IMR-90 (cell line): Measurements from ENCODE around the gene KCP. TPM values are rescaled to one million over a fixed set of nuclear protein-coding genes. Genes with fewer than 3 reads are reported as not detected.

Source experiments
- ATAC-seq: fragments of 200-7000 bp; cut with Tn5 transposase; 2 replicates; pipeline ENCODE4 v1.9.1; 2020; ENCODE audit warnings: low read depth, mild to moderate bottlenecking, moderate library complexity
- BruUV-seq: library from RNA; stranded (reverse); fragments of 400-500 nt; replicated peaks from 2 replicates; lab custom pipeline; 2021; lab: Mats Ljungman, UMichigan
- CTCF ChIA-PET: fragments of 300-600 bp; formaldehyde crosslinking; extraction: SDS; loops from one replicate; lab custom pipeline; 2021; ENCODE audit warnings: antibody characterized with exemption; lab: Yijun Ruan, JAX
- POLR2A ChIA-PET: fragments of 300-600 bp; sonication (Branson Sonifier 250); formaldehyde crosslinking; loops from one replicate; lab custom pipeline; 2022; ENCODE audit warnings: antibody characterized with exemption; ENCODE audit not compliant: unreplicated experiment; lab: Charles Lee
- DNase-seq: peaks from one replicate; pipeline ENCODE4 v3.0.0; 2013
- H2AFZ ChIP-seq: replicated peaks from 2 replicates; pipeline ENCODE3; 2013; ENCODE audit warnings: low read length, mild to moderate bottlenecking; ENCODE audit not compliant: poor library complexity
- H2AK5ac ChIP-seq: 2 replicates; pipeline ENCODE4 v1.6.1; 2013; ENCODE audit warnings: low read depth, low read length, inconsistent platforms
- H2AK9ac ChIP-seq: replicated peaks from 2 replicates; pipeline ENCODE3; 2013; ENCODE audit warnings: mild to moderate bottlenecking, low read depth, low read length, moderate library complexity; ENCODE audit not compliant: poor library complexity
- H2BK120ac ChIP-seq: 2 replicates; pipeline ENCODE4 v1.6.1; 2013; ENCODE audit warnings: low read depth, low read length, inconsistent platforms
- H2BK15ac ChIP-seq: 3 replicates; pipeline ENCODE4 v1.6.1; 2013; ENCODE audit warnings: low read depth, low read length, inconsistent platforms
- H2BK20ac ChIP-seq: 2 replicates; pipeline ENCODE4 v1.6.1; 2013; ENCODE audit warnings: low read depth, mild to moderate bottlenecking, inconsistent platforms, low read length, moderate library complexity
- H2BK5ac ChIP-seq: 2 replicates; pipeline ENCODE4 v1.6.1; 2013; ENCODE audit warnings: mild to moderate bottlenecking, low read depth, low read length, inconsistent platforms; ENCODE audit not compliant: poor library complexity, severe bottlenecking
- H3K14ac ChIP-seq: replicated peaks from 2 replicates; pipeline ENCODE4 v1.6.1; 2013; ENCODE audit warnings: low read depth, low read length, inconsistent platforms
- H3K18ac ChIP-seq: 2 replicates; pipeline ENCODE4 v1.6.1; 2013; ENCODE audit warnings: low read depth, low read length, control low read depth
- H3K23ac ChIP-seq: 2 replicates; pipeline ENCODE4 v1.6.1; 2013; ENCODE audit warnings: low read depth, low read length, inconsistent platforms
- H3K27ac ChIP-seq: 2 replicates; pipeline ENCODE4 v1.5.1; 2013; ENCODE audit warnings: mild to moderate bottlenecking, control low read depth, low read length; ENCODE audit not compliant: insufficient read depth
- H3K27me3 ChIP-seq: 2 replicates; pipeline ENCODE4 v1.6.1; 2013; ENCODE audit warnings: low read length; ENCODE audit not compliant: control insufficient read depth, insufficient read depth
- H3K36me3 ChIP-seq: 2 replicates; pipeline ENCODE4 v1.6.1; 2013; ENCODE audit warnings: low read length, mixed read lengths; ENCODE audit not compliant: control insufficient read depth, insufficient read depth
- H3K4ac ChIP-seq: 2 replicates; pipeline ENCODE4 v1.6.1; 2013; ENCODE audit warnings: low read depth, low read length, inconsistent platforms
- H3K4me1 ChIP-seq: 2 replicates; pipeline ENCODE4 v1.6.1; 2013; ENCODE audit warnings: low read length, mixed read lengths; ENCODE audit not compliant: control insufficient read depth, insufficient read depth
- H3K4me2 ChIP-seq: 2 replicates; pipeline ENCODE4 v1.6.1; 2013; ENCODE audit warnings: low read depth, mild to moderate bottlenecking, control low read depth, low read length, moderate library complexity
- H3K4me3 ChIP-seq: 2 replicates; pipeline ENCODE4 v1.5.1; 2013; ENCODE audit warnings: low read depth, mild to moderate bottlenecking, control low read depth, low read length, moderate library complexity; ENCODE audit not compliant: insufficient read depth
- H3K56ac ChIP-seq: 2 replicates; pipeline ENCODE4 v1.6.1; 2013; ENCODE audit warnings: low read length, inconsistent platforms; ENCODE audit not compliant: insufficient read depth; ENCODE audit errors: extremely low read depth
- H3K79me1 ChIP-seq, 2 experiments: 2 replicates each; pipeline ENCODE4 v1.6.1; 2013; ENCODE audit warnings: low read length in 2 of 2, inconsistent platforms in 1 of 2, low read depth in 1 of 2
- H3K9ac ChIP-seq: 2 replicates; pipeline ENCODE4 v1.6.1; 2013; ENCODE audit warnings: low read depth, low read length, control low read depth
- H3K9me1 ChIP-seq: 2 replicates; pipeline ENCODE4 v1.6.1; 2013; ENCODE audit warnings: low read length, inconsistent platforms; ENCODE audit not compliant: insufficient read depth
- H3K9me3 ChIP-seq: 2 replicates; pipeline ENCODE4 v1.6.1; 2013; ENCODE audit warnings: low read length; ENCODE audit not compliant: control insufficient read depth, insufficient read depth
- H4K20me1 ChIP-seq: 2 replicates; pipeline ENCODE4 v1.6.1; 2013; ENCODE audit warnings: low read length, inconsistent platforms; ENCODE audit not compliant: insufficient read depth
- H4K5ac ChIP-seq: 2 replicates; pipeline ENCODE4 v1.6.1; 2013; ENCODE audit warnings: mild to moderate bottlenecking, low read depth, low read length, control low read depth
- H4K8ac ChIP-seq, 2 experiments: 2 replicates each; pipeline ENCODE4 v1.6.1; 2013; ENCODE audit warnings: low read depth in 2 of 2, low read length in 2 of 2, control low read depth in 1 of 2, inconsistent platforms in 1 of 2
- H4K91ac ChIP-seq: 2 replicates; pipeline ENCODE4 v1.6.1; 2013; ENCODE audit warnings: low read depth, low read length, inconsistent platforms; ENCODE audit not compliant: insufficient read depth
- BHLHE40 ChIP-seq: fragments of 150-350 bp; IDR thresholded peaks from 2 replicates; pipeline ENCODE4 v1.6.1; 2016; ENCODE audit warnings: mild to moderate bottlenecking, low read depth, low read length
- CEBPB ChIP-seq: IDR thresholded peaks from 2 replicates; pipeline ENCODE4 v1.6.1; 2012; ENCODE audit warnings: low read depth, low read length, improper control_type of control experiment
- CHD1 ChIP-seq: IDR thresholded peaks from 2 replicates; pipeline ENCODE4 v1.6.1; 2012; ENCODE audit warnings: low read depth, low read length, improper control_type of control experiment
- FOS ChIP-seq: fragments of 150-350 bp; IDR thresholded peaks from 2 replicates; pipeline ENCODE4 v1.6.1; 2016; ENCODE audit warnings: low read depth, low read length
- MAFK ChIP-seq: IDR thresholded peaks from 2 replicates; pipeline ENCODE4 v1.6.1; 2012; ENCODE audit warnings: low read depth, low read length, improper control_type of control experiment
- MAZ ChIP-seq: IDR thresholded peaks from 2 replicates; pipeline ENCODE4 v1.6.1; 2012; ENCODE audit warnings: low read depth, mild to moderate bottlenecking, low read length, improper control_type of control experiment, moderate library complexity, borderline replicate concordance
- MXI1 ChIP-seq: IDR thresholded peaks from 2 replicates; pipeline ENCODE4 v1.6.1; 2012; ENCODE audit warnings: low read depth, mild to moderate bottlenecking, low read length, moderate library complexity, borderline replicate concordance
- NFE2L2 ChIP-seq: fragments of 150-350 bp; IDR thresholded peaks from 2 replicates; pipeline ENCODE4 v1.6.1; 2016; ENCODE audit warnings: low read depth, mild to moderate bottlenecking, low read length
- POLR2A ChIP-seq: IDR thresholded peaks from 2 replicates; pipeline ENCODE4 v1.6.1; 2012; ENCODE audit warnings: mild to moderate bottlenecking, low read depth, low read length
- RAD21 ChIP-seq: IDR thresholded peaks from 2 replicates; pipeline ENCODE4 v1.6.1; 2012; ENCODE audit warnings: low read length, improper control_type of control experiment
- RFX5 ChIP-seq: IDR thresholded peaks from 2 replicates; pipeline ENCODE4 v1.8.0; 2012; ENCODE audit warnings: low read depth, mild to moderate bottlenecking, low read length, moderate library complexity
- SMC3 ChIP-seq: fragments of 150-350 bp; IDR thresholded peaks from 2 replicates; pipeline ENCODE4 v1.6.1; 2016; ENCODE audit warnings: low read depth, mild to moderate bottlenecking, antibody characterized with exemption, low read length, moderate library complexity
- WGBS, 2 experiments: methylation state at CpG; one replicate each; pipeline versions ENCODE4 v1.1.5 to v1.1.7; 2013; ENCODE audit warnings: missing lambda C conversion rate in 2 of 2; ENCODE audit not compliant: insufficient read length in 1 of 2; ENCODE audit errors: extremely low coverage in 2 of 2; 5-methylcytosine and 5-hydroxymethylcytosine counted together
- dilution Hi-C: fragments of 300-500 bp; cut with HindIII; formaldehyde crosslinking; loops from one replicate; pipeline ENCODE4 v1.14.3; 2018; ENCODE audit warnings: low sequenced_read_pairs; ENCODE audit not compliant: unreplicated experiment
- in situ Hi-C: fragments of 300-500 bp; cut with MboI; formaldehyde crosslinking; loops from 3 replicates; pipeline ENCODE4 v1.14.3; 2019; ENCODE audit warnings: low sequenced_read_pairs, inconsistent platforms, mixed read lengths
- intact Hi-C: fragments of 100-400 bp; cut with micrococcal nuclease; formaldehyde crosslinking; loops from 2 replicates; pipeline ENCODE4 v1.10.0; 2022
- polyA plus RNA-seq, 3 experiments: library from polyadenylated mRNA; depleted of rRNA; stranded (reverse); fragments of >200 nt; gene quantifications; 2 replicates each; pipeline ENCODE4 v1.2.3, GENCODE V29; 2012; ENCODE audit warnings: low replicate concordance in 1 of 3
- total RNA-seq: library from RNA; depleted of rRNA; stranded (reverse); fragments of >200 nt; gene quantifications from 2 replicates; pipeline ENCODE4 v1.2.3, GENCODE V29; 2012
- TF ChIP-seq, protein P1 (sequence below): conservative IDR thresholded peaks from 2 replicates; pipeline ENCODE4 v1.5.1; 2012; ENCODE audit warnings: mild to moderate bottlenecking, low read depth, low read length, improper control_type of control experiment
- TF ChIP-seq, protein P2 (sequence below): fragments of 150-350 bp; IDR thresholded peaks from 2 replicates; pipeline ENCODE4 v1.6.1; 2016; ENCODE audit warnings: low read depth, mild to moderate bottlenecking, low read length, moderate library complexity, borderline replicate concordance
- TF ChIP-seq, protein P3 (sequence below): fragments of 150-350 bp; IDR thresholded peaks from 2 replicates; pipeline ENCODE4 v1.6.1; 2017; ENCODE audit warnings: mild to moderate bottlenecking, antibody characterized with exemption, low read length, low read depth

The KCP gene
- total and polyA plus RNA-seq, 2 of the 4 experiments (the other 2 are of a cell fraction) = 0.03 TPM; not detected in 1

DNA sequence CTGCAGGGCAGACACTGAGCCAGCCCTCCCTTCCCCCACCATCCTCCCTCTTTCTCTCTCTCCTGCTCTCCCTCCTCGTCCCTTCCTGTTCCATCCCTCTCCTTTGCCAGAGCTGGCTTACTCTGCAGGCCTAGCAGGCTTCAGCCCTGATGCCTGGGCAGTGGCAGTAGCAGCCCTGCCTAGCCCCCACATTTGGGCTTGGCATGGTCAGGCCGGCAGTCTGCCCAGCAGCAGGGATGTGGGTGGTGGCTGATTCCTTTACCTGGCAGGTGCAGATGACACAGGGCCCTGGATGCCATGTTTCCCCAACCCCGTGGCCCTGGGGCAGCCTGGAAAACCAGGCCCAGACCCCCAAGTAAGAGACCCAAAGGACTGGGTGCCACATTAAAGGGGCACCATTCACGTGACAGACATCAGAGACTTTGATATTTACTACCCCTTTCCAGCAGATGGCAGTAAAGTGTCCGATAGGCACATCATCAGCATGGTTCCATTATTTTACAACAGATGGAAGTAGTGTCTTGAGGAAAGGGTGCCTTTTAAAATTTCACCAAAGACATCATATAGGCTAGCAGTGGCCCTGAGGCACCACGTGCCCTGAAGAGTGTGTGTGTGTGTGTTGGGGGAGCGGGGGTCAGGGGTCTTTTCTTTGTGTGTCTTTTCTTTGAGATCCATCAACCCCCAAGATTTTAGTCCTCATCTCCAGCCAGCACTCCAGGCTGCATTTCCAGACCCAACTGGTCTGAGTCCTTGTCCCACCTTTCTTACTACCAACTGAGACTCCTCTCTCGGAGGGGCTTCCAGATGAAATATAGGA is 5.9 kb downstream of the KCP start:
- ChIA-PET CTCF (no interaction called here), POLR2A (no interaction called here)
- no peak overlapping the region for H2BK120ac ChIP-seq
- H4K5ac ChIP-seq = no peak overlapping the region
- no peak overlapping the region for H3K56ac ChIP-seq
- in situ Hi-C loops (loop anchor here (5.0 kb wide), 1 partner anchor 188 kb away; no protein-coding TSS in a partner anchor), intact Hi-C loops (loop anchor here (1.0 kb wide), 1 partner anchor 187 kb away; no protein-coding TSS in a partner anchor), dilution Hi-C loops (no loop called here)
- no peaks in the 10 kb centered on the region for H3K36me3 ChIP-seq
- no peaks in the 10 kb centered on the region for H3K79me1 ChIP-seq
- peak; percentile 56 for DNase-seq
- no peak overlapping the region for H2BK15ac ChIP-seq
- no peak overlapping the region for H3K9ac ChIP-seq
- no peak overlapping the region for H2BK20ac ChIP-seq
- H2AK5ac ChIP-seq = no peak overlapping the region
- H2AFZ ChIP-seq = no peak overlapping the region
- H3K18ac ChIP-seq = no peak overlapping the region
- no peak overlapping the region for H4K91ac ChIP-seq
- H3K9me3 ChIP-seq = no peaks in the 10 kb centered on the region; the same call in 1 of the 2 replicates
- H4K8ac ChIP-seq = no peak overlapping the region
- no peak overlapping the region for H3K23ac ChIP-seq
- no peaks in the 10 kb centered on the region for H4K20me1 ChIP-seq
- no peak overlapping the region for H3K4ac ChIP-seq
- no CpG with 5 or more reads among the region's 8 CpGs for WGBS, 2 experiments
- H3K27me3 ChIP-seq = peaks cover 34% of the 10 kb centered on the region
- no peak overlapping the region for H2AK9ac ChIP-seq
- ATAC-seq = peak; percentile 78
- H3K14ac ChIP-seq = no peak overlapping the region
- no peak overlapping the region for H3K4me3 ChIP-seq
- no peak overlapping the region for H3K4me2 ChIP-seq
- no TSS peak for BruUV-seq
- no peak overlapping the region for H2BK5ac ChIP-seq
- no peaks in the 10 kb centered on the region for H3K4me1 ChIP-seq
- no peaks in the 10 kb centered on the region for H3K9me1 ChIP-seq
- no peak overlapping the region for H3K27ac ChIP-seq
- TF ChIP-seq, protein P1, sequence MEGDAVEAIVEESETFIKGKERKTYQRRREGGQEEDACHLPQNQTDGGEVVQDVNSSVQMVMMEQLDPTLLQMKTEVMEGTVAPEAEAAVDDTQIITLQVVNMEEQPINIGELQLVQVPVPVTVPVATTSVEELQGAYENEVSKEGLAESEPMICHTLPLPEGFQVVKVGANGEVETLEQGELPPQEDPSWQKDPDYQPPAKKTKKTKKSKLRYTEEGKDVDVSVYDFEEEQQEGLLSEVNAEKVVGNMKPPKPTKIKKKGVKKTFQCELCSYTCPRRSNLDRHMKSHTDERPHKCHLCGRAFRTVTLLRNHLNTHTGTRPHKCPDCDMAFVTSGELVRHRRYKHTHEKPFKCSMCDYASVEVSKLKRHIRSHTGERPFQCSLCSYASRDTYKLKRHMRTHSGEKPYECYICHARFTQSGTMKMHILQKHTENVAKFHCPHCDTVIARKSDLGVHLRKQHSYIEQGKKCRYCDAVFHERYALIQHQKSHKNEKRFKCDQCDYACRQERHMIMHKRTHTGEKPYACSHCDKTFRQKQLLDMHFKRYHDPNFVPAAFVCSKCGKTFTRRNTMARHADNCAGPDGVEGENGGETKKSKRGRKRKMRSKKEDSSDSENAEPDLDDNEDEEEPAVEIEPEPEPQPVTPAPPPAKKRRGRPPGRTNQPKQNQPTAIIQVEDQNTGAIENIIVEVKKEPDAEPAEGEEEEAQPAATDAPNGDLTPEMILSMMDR = peak; percentile 72
- TF ChIP-seq RAD21 = peak; percentile 71
- peak; percentile 66 for TF ChIP-seq SMC3
- no peak for TF ChIP-seq NFE2L2
- no peak for TF ChIP-seq CEBPB
- TF ChIP-seq POLR2A = no peak
- no peak for TF ChIP-seq MAZ
- no peak for TF ChIP-seq CHD1
- TF ChIP-seq FOS = no peak
- TF ChIP-seq BHLHE40 = peak; percentile 88
- no peak for TF ChIP-seq MXI1
- TF ChIP-seq RFX5 = no peak
- no peak for TF ChIP-seq MAFK
- TF ChIP-seq, protein P2, sequence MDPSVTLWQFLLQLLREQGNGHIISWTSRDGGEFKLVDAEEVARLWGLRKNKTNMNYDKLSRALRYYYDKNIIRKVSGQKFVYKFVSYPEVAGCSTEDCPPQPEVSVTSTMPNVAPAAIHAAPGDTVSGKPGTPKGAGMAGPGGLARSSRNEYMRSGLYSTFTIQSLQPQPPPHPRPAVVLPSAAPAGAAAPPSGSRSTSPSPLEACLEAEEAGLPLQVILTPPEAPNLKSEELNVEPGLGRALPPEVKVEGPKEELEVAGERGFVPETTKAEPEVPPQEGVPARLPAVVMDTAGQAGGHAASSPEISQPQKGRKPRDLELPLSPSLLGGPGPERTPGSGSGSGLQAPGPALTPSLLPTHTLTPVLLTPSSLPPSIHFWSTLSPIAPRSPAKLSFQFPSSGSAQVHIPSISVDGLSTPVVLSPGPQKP = no peak
- TF ChIP-seq, protein P3, sequence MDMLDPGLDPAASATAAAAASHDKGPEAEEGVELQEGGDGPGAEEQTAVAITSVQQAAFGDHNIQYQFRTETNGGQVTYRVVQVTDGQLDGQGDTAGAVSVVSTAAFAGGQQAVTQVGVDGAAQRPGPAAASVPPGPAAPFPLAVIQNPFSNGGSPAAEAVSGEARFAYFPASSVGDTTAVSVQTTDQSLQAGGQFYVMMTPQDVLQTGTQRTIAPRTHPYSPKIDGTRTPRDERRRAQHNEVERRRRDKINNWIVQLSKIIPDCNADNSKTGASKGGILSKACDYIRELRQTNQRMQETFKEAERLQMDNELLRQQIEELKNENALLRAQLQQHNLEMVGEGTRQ = peak; percentile 58; the same call in 1 of the 2 replicates
